Muscle layer of colon (tissue), 2 donors: ENCODE data around the gene TDP1.

Experiments used
- H3K27ac ChIP-seq: one replicate; pipeline ENCODE4 v1.7.0; 2013; ENCODE audit warnings: low read depth, mild to moderate bottlenecking, low read length, moderate library complexity
- H3K27me3 ChIP-seq, 2 donors: one replicate each; pipeline ENCODE4 v1.7.0; 2013; ENCODE audit warnings: low read length in 2 of 2, mild to moderate bottlenecking in 2 of 2; ENCODE audit not compliant: insufficient read depth in 2 of 2, control insufficient read depth in 1 of 2
- H3K36me3 ChIP-seq: one replicate; pipeline ENCODE4 v1.7.0; 2013; ENCODE audit warnings: mild to moderate bottlenecking, low read length; ENCODE audit not compliant: insufficient read depth
- H3K4me1 ChIP-seq: one replicate; pipeline ENCODE4 v1.7.0; 2013; ENCODE audit warnings: mild to moderate bottlenecking, low read length; ENCODE audit not compliant: insufficient read depth
- H3K4me3 ChIP-seq, 2 donors: one replicate each; pipeline ENCODE4 v1.7.0; 2013; ENCODE audit warnings: low read length in 2 of 2, low read depth in 1 of 2, mild to moderate bottlenecking in 1 of 2, moderate library complexity in 1 of 2
- H3K9ac ChIP-seq: one replicate; pipeline ENCODE4 v1.7.0; 2013; ENCODE audit warnings: low read length
- H3K9me3 ChIP-seq: one replicate; pipeline ENCODE4 v1.7.0; 2013; ENCODE audit warnings: mild to moderate bottlenecking, low read length
- donor health status: abdominal sarcoma.
- donor health status: Adenocarcinoma of cecum.

The TDP1 gene

GRCh38 chr14:89965839-89966238, 10.1 kb downstream of the TDP1 start:
- no peaks in the 10 kb centered on the region for H3K9me3 ChIP-seq
- peaks cover 27% of the 10 kb centered on the region for H3K36me3 ChIP-seq
- no peak overlapping the region for H3K9ac ChIP-seq
- H3K4me3 ChIP-seq, result no peak overlapping the region
- no peaks in the 10 kb centered on the region for H3K4me1 ChIP-seq
- H3K27ac ChIP-seq, result no peak overlapping the region
- no peaks in the 10 kb centered on the region for H3K27me3 ChIP-seq

DNA sequence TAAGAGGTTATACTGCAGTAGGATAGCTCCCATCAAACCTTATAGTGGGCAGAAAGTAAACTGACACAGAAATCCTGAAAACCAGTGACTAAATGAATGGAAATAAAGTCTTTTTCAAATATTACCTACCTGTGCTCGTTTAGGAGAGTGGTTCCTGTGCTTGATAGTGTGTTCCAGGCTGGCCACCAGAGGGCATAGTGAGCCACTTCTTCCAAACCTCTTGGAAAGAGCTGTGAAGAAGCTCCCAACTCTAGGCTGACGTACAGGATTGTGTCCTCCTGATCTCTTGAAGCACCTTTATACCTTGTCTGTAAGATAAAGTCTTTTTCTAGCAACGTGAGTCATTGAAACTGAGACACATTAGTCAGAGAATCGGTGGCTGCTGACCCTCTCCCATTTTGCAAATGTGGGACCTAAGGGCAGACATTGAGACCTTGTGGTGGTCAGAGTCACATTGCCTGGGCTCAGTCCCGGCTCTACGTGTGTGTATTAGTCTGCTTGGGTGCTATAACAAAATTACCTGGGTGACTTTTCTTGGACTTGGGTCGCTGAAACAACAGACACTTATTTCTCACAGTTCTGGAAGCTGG, 17.6 kb downstream of the TDP1 start:
- H3K27ac ChIP-seq, result no peak overlapping the region
- H3K27me3 ChIP-seq, result no peaks in the 10 kb centered on the region
- no peak overlapping the region for H3K9ac ChIP-seq
- H3K36me3 ChIP-seq, result peaks cover 21% of the 10 kb centered on the region
- no peak overlapping the region for H3K4me3 ChIP-seq
- H3K9me3 ChIP-seq, result no peaks in the 10 kb centered on the region
- H3K4me1 ChIP-seq, result no peaks in the 10 kb centered on the region

DNA sequence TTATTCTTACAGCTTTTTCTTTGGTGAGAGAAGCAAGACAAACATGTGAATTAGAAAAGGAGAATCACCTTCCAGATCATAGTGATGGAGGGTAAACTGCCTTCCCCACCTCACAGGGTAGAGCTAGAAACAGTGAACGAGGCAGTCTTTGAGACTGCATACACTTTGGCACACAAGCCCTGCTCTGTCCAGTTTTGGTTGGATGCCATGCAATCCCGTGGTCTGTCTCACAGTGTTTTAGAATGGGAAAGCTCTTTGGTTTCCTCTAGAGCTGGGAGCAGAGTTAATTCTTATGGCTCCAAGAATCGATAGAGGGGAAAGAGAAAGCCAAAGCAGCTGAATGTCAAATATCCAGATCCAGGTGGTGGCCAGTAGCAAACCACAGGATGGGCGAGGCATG, 21.9 kb downstream of the TDP1 start:
- Histone ChIP-seq H3K9me3 (no peaks in the 10 kb centered on the region), H3K27ac (no peak overlapping the region), H3K4me3 (no peak overlapping the region)

DNA sequence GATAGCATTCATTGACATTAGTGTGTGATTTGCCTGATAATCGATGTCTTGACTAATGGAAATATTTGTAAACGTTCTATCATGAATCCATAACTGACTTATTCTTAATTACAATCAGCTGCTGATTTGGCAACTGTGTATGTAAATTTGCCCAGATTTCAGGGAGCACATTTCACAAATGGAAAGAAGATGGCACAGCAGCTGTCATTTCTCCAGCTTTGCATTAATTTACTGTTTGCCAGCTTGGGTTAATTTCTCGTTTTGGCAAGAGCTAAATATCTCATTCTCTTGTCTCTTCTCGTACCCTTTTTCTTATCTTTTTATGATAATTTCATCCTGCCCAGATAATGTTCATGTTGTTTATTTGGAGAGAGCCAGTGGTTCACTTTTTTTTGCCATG, 22.9 kb downstream of the TDP1 start:
- H3K9ac ChIP-seq, result no peak overlapping the region
- no peak overlapping the region for H3K27ac ChIP-seq
- H3K9me3 ChIP-seq, result no peaks in the 10 kb centered on the region
- H3K4me1 ChIP-seq, result no peaks in the 10 kb centered on the region
- peaks cover 24% of the 10 kb centered on the region for H3K36me3 ChIP-seq
- H3K4me3 ChIP-seq, result no peak overlapping the region
- H3K27me3 ChIP-seq, result no peaks in the 10 kb centered on the region

More for the DNA sequence above, 21.9 kb downstream of the TDP1 start:
- Histone ChIP-seq H3K4me1 (no peaks in the 10 kb centered on the region), H3K9ac (no peak overlapping the region), H3K27me3 (no peaks in the 10 kb centered on the region), H3K36me3 (peaks cover 20% of the 10 kb centered on the region)

- Histone ChIP-seq H3K4me3 (no peak overlapping the region), H3K9ac (no peak overlapping the region), H3K27ac (no peak overlapping the region), H3K9me3 (no peaks in the 10 kb centered on the region), H3K4me1 (no peaks in the 10 kb centered on the region), H3K27me3 (no peaks in the 10 kb centered on the region), H3K36me3 (peaks cover 23% of the 10 kb centered on the region)
Measured at GRCh38 chr14:89983375-89983774, 27.6 kb downstream of the TDP1 start.

DNA sequence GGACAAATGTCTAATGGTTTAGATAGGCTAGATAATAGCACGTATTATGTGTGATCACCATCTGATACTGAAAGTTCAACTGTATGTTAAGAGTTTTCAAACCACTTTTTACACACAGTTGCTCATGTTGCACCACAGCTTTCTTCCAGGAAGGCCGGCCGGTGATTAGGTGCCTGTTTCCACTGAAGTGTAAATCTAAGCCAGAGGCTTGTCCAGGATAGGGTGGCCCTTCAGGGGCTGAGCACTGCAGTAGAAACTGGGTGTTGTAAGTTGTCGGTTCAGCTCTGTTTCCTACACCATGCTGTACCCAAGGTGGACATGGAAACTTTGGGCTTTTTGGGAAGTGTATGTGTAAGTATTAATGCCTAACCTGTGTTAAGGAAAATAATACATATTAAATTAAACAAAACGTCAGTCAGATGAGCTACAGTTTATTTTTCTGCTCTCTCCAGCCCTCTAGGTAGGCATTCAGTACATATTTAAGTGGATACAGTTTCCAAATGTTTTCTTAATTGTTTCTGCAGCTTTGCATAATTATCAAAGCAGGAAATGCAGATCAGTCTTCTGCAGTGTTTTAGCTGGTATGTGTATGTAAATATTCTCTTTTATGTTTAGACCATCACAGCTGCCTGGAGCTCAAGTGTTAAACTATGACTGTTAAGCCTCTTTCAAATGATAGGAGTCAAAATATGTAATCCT, 30.9 kb downstream of the TDP1 start:
- Histone ChIP-seq H3K27ac (no peak overlapping the region), H3K4me1 (no peaks in the 10 kb centered on the region), H3K9ac (no peak overlapping the region), H3K27me3 (no peaks in the 10 kb centered on the region), H3K36me3 (peaks cover 14% of the 10 kb centered on the region), H3K9me3 (no peaks in the 10 kb centered on the region), H3K4me3 (no peak overlapping the region)

GRCh38 chr14:89987161-89987475, 31.4 kb downstream of the TDP1 start:
- Histone ChIP-seq H3K27me3 (no peaks in the 10 kb centered on the region), H3K9ac (no peak overlapping the region), H3K27ac (no peak overlapping the region), H3K36me3 (peaks cover 14% of the 10 kb centered on the region), H3K4me3 (no peak overlapping the region), H3K4me1 (no peaks in the 10 kb centered on the region), H3K9me3 (no peaks in the 10 kb centered on the region)

DNA sequence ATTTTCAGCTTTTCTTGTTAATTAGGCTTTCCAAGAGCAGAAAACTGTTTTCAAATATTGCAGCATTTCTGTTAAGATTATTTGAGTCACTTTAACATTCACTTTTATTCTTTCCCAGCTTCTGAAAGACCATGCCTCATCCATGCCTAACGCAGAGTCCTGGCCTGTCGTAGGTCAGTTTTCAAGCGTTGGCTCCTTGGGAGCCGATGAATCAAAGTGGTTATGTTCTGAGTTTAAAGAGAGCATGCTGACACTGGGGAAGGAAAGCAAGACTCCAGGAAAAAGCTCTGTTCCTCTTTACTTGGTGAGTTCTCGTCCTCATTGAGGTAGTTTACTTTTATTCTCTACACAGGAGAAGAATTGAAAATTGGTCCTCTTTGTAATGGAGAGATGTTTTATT, 33.1 kb downstream of the TDP1 start:
- Histone ChIP-seq H3K4me3 (no peak overlapping the region), H3K36me3 (peaks cover 16% of the 10 kb centered on the region), H3K9ac (no peak overlapping the region), H3K27ac (no peak overlapping the region), H3K27me3 (no peaks in the 10 kb centered on the region), H3K9me3 (no peaks in the 10 kb centered on the region), H3K4me1 (no peaks in the 10 kb centered on the region)

DNA sequence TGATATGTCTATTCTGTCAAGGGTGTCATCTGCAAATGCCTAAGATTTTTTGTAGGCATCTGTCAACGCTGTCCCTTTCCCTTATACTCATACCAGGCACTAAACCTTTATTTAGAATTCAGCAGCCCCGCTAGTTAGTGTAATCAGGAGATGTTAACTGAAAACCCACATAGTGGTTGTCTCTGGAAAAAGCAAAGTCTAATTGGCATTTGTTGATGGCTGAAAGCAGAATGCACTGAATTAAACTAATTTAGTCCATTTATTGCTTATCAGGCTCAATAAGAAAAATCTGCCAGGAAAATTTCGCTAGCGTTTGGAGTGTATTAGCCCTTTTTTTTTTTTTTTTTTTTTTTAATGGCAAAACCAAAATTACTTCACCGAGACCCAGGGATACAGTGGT, 34.5 kb downstream of the TDP1 start:
- no peaks in the 10 kb centered on the region for H3K4me1 ChIP-seq
- no peak overlapping the region for H3K4me3 ChIP-seq
- H3K27ac ChIP-seq, result no peak overlapping the region
- H3K9me3 ChIP-seq, result no peaks in the 10 kb centered on the region
- H3K9ac ChIP-seq, result no peak overlapping the region
- H3K36me3 ChIP-seq, result peaks cover 22% of the 10 kb centered on the region
- H3K27me3 ChIP-seq, result no peaks in the 10 kb centered on the region

GRCh38 chr14:89990623-89991275, 35.0 kb downstream of the TDP1 start:
- Histone ChIP-seq H3K4me1 (no peaks in the 10 kb centered on the region), H3K27me3 (no peaks in the 10 kb centered on the region), H3K27ac (no peak overlapping the region), H3K4me3 (no peak overlapping the region), H3K9me3 (no peaks in the 10 kb centered on the region), H3K9ac (no peak overlapping the region), H3K36me3 (peaks cover 22% of the 10 kb centered on the region)

DNA sequence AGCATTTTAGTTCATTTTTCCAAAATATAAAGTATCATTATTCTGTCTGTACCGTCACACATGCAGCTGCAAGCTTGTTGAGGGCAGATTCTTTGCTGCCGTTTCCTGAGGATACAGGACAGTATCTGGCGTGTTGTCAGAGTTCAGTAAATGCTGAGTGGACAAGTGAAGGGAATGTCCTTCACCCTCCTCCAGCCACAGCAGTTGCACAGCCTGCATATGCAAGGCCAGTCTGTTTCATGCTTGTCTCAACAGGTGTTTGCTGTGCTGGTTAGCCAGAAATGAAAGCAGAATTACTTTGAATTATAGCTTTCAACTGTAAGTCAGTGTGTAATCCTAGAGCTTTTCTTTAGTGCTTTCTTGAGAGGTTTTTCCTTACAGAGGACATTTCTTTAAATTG, 36.5 kb downstream of the TDP1 start:
- H3K27me3 ChIP-seq, result no peaks in the 10 kb centered on the region
- H3K36me3 ChIP-seq, result peaks cover 26% of the 10 kb centered on the region
- no peaks in the 10 kb centered on the region for H3K4me1 ChIP-seq
- H3K9ac ChIP-seq, result no peak overlapping the region
- H3K4me3 ChIP-seq, result no peak overlapping the region
- H3K9me3 ChIP-seq, result no peaks in the 10 kb centered on the region
- H3K27ac ChIP-seq, result no peak overlapping the region

DNA sequence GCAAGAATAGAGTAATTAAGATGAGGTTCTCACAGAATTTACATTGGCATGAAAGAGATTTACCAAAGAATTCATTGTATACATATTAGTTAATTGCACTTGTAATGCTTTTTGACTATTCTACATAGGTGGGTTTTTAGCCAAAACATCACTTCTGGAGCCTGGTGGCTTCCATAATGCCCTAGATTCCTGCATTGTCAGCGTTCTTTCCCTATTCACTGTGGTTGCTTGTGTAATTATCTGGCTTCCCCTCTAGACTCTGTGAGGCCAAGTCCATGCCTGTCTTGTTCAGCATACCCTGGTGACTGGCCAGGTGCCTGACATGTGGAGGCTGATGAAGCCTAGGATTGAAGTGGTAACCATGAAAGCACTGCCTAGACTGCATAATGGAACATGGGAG, 41.2 kb downstream of the TDP1 start:
- Histone ChIP-seq H3K27ac (no peak overlapping the region), H3K9ac (no peak overlapping the region), H3K9me3 (no peaks in the 10 kb centered on the region), H3K4me1 (no peaks in the 10 kb centered on the region), H3K4me3 (no peak overlapping the region), H3K36me3 (peaks cover 33% of the 10 kb centered on the region), H3K27me3 (no peaks in the 10 kb centered on the region)
